Measurements from ENCODE around the gene NOP10. TPM values are rescaled to one million over a fixed set of nuclear protein-coding genes. Genes with fewer than 3 reads are reported as not detected.

Gene NOP10
- polyA plus RNA-seq, 2 of the 4 experiments (the other 2 are of a cell fraction): 451 to 502 TPM

GRCh38 chr15:34361278-34361677 is 18.3 kb upstream of the NOP10 start:
- DNase-seq (ENCODE audit: low read depth in 1 of 2, low spot score in 1 of 2): no peak
- Histone ChIP-seq H3K4me2 (no peak overlapping the region), H3K27ac (no peak overlapping the region), H3K4me1 (peaks cover 19% of the 10 kb centered on the region), H3K4me3 (no peak overlapping the region), H3K9me3 (no peaks in the 10 kb centered on the region)
- no peak for ATAC-seq
- TF ChIP-seq NFE2L2 (conservative IDR thresholded peaks at IDR 0.05; ENCODE audit: low read length) (no peak), REST (IDR thresholded peaks at IDR 0.05) (no peak), HEYL (CRISPR knock-in tag; IDR thresholded peaks at IDR 0.05) (no peak), FOSL2 (IDR thresholded peaks at IDR 0.05) (no peak), FOSL2 (CRISPR knock-in tag; IDR thresholded peaks at IDR 0.05) (no peak), JUNB (IDR thresholded peaks at IDR 0.05) (no peak), ZNF302 (CRISPR knock-in tag; IDR thresholded peaks at IDR 0.05) (no peak), ATOH8 (CRISPR knock-in tag; IDR thresholded peaks at IDR 0.05; ENCODE audit: low read depth) (no peak), SMC3 (IDR thresholded peaks at IDR 0.05) (no peak), JUN (IDR thresholded peaks at IDR 0.05) (no peak), PHF8 (IDR thresholded peaks at IDR 0.05; ENCODE audit: borderline replicate concordance, low read depth) (no peak), KDM5A (IDR thresholded peaks at IDR 0.05) (no peak), TFCP2L1 (CRISPR knock-in tag; IDR thresholded peaks at IDR 0.05) (no peak), RAD21 (conservative IDR thresholded peaks at IDR 0.05 in 1 of 2, IDR thresholded peaks at IDR 0.05 in 1 of 2) (no peak), MAX (IDR thresholded peaks at IDR 0.05) (no peak), ZFP36 (IDR thresholded peaks at IDR 0.05; ENCODE audit: borderline replicate concordance, partially characterized antibody) (no peak), POLR2AphosphoS2 (conservative IDR thresholded peaks at IDR 0.05; ENCODE audit: low read length) (no peak), HES2 (IDR thresholded peaks at IDR 0.05) (no peak), EHMT2 (IDR thresholded peaks at IDR 0.05; ENCODE audit: low read depth) (no peak)
- CTCF ChIA-PET: interaction anchor here (1.3 to 4.9 kb wide), 6 partner anchors 14 to 154 kb away, joined by 3 to 34 read pairs (median 6); partner anchors contain the start of genes KATNBL1, NOP10 and NUTM1
- 94% methylated on average over 7 of the region's 7 CpGs for WGBS (ENCODE audit: missing lambda C conversion rate)
- POLR2A ChIA-PET: interaction anchor here (0.9 to 1.9 kb wide), 2 partner anchors 23 to 227 kb away, joined by 4 to 5 read pairs; partner anchors contain the start of gene SLC12A6
- no peak for FAIRE-seq

GRCh38 chr15:34360298-34360697 is 17.4 kb upstream of the NOP10 start:
- POLR2A ChIA-PET: interaction anchor here (0.9 to 1.9 kb wide), 2 partner anchors 22 to 228 kb away, joined by 4 to 5 read pairs; partner anchors contain the start of gene SLC12A6
- Histone ChIP-seq H3K4me2 (no peak overlapping the region), H3K4me1 (peaks cover 11% of the 10 kb centered on the region; the same call in 2 of the 3 replicates), H3K9me3 (no peaks in the 10 kb centered on the region), H3K27ac (no peak overlapping the region), H3K4me3 (no peak overlapping the region)
- TF ChIP-seq E2F6 (IDR thresholded peaks at IDR 0.05; ENCODE audit: borderline replicate concordance, low read depth) (no peak), KDM5A (IDR thresholded peaks at IDR 0.05) (no peak), MAZ (IDR thresholded peaks at IDR 0.05; ENCODE audit: borderline replicate concordance, low read depth, low read length) (no peak), HOXB13 (CRISPR knock-in tag; IDR thresholded peaks at IDR 0.05; ENCODE audit: low read depth) (no peak), NFE2L2 (conservative IDR thresholded peaks at IDR 0.05; ENCODE audit: low read length) (no peak), JUNB (IDR thresholded peaks at IDR 0.05) (no peak), TFCP2L1 (CRISPR knock-in tag; IDR thresholded peaks at IDR 0.05) (no peak), BHLHE40 (IDR thresholded peaks at IDR 0.05; ENCODE audit: low read depth, low read length) (no peak), MAFK (IDR thresholded peaks at IDR 0.05; ENCODE audit: partially characterized antibody) (no peak), NPAS2 (CRISPR knock-in tag; IDR thresholded peaks at IDR 0.05; ENCODE audit: borderline replicate concordance) (no peak), SREBF2 (IDR thresholded peaks at IDR 0.05) (no peak), EP300 (IDR thresholded peaks at IDR 0.05) (no peak), JUN (IDR thresholded peaks at IDR 0.05) (no peak), ZNF302 (CRISPR knock-in tag; IDR thresholded peaks at IDR 0.05) (no peak), CBX8 (IDR thresholded peaks at IDR 0.05) (no peak), RFX5 (IDR thresholded peaks at IDR 0.05) (no peak), EHF (CRISPR knock-in tag; IDR thresholded peaks at IDR 0.05) (no peak), RCOR1 (IDR thresholded peaks at IDR 0.05; ENCODE audit: low read depth, low read length) (no peak)
- FAIRE-seq (peak; percentile 77), DNase-seq (ENCODE audit: low read depth in 1 of 2, low spot score in 1 of 2) (peak in 1 of 2 experiments; percentile 23), ATAC-seq (peak; percentile 48 to 49; a peak in 3 of 6 replicates)
- 50% methylated on average over 1 of the region's 1 CpG for WGBS (ENCODE audit: missing lambda C conversion rate)
- CTCF ChIA-PET: interaction anchor here (0.6 to 4.9 kb wide), 10 partner anchors 7 to 273 kb away, joined by 3 to 34 read pairs (median 6); partner anchors contain the start of genes KATNBL1, LPCAT4, NOP10 and NUTM1

All from A549 (cell line).